HG02852 (cell line): ENCODE results near the gene GAK.

Experiments used
- ATAC-seq: cut with Tn5 transposase; IDR thresholded peaks from one replicate; pipeline ENCODE4 v1.9.1; 2021; ENCODE audit warnings: mild to moderate bottlenecking, moderate library complexity; ENCODE audit not compliant: unreplicated experiment

The GAK gene

GRCh38 chr4:964346-965025 is 32.4 kb upstream of the GAK start:
- ATAC-seq = no peak

- no peak for ATAC-seq
Measured at GRCh38 chr4:963276-964225, 31.4 kb upstream of the GAK start.

GRCh38 chr4:962231-963208 is 30.4 kb upstream of the GAK start:
- ATAC-seq = no peak

GRCh38 chr4:961351-962230 is 29.5 kb upstream of the GAK start:
- no peak for ATAC-seq

- no peak for ATAC-seq
Measured at GRCh38 chr4:960636-961350, 28.7 kb upstream of the GAK start.

GRCh38 chr4:960140-960635 is 28.1 kb upstream of the GAK start:
- no peak for ATAC-seq

- no peak for ATAC-seq
Measured at GRCh38 chr4:959338-960139, 27.4 kb upstream of the GAK start.

GRCh38 chr4:958696-959337 is 26.7 kb upstream of the GAK start:
- no peak for ATAC-seq

GRCh38 chr4:958314-958665 is 26.2 kb upstream of the GAK start:
- ATAC-seq = no peak

GRCh38 chr4:957581-958313 is 25.6 kb upstream of the GAK start:
- ATAC-seq = no peak

- no peak for ATAC-seq
Measured at GRCh38 chr4:957231-957580, 25.1 kb upstream of the GAK start.

GRCh38 chr4:956531-957230 is 24.6 kb upstream of the GAK start:
- ATAC-seq = no peak

GRCh38 chr4:955931-956381 is 23.8 kb upstream of the GAK start:
- no peak for ATAC-seq

GRCh38 chr4:955161-955921 is 23.2 kb upstream of the GAK start:
- ATAC-seq = no peak

GRCh38 chr4:954211-955020 is 22.3 kb upstream of the GAK start:
- ATAC-seq = no peak
